ENCODE measurements around the gene IGHMBP2. TPM values are rescaled to one million over a fixed set of nuclear protein-coding genes. Genes with fewer than 3 reads are reported as not detected.

Gene IGHMBP2
- total and polyA plus RNA-seq, 2 experiments from 2014 or later: 5.2 to 9.3 TPM

DNA sequence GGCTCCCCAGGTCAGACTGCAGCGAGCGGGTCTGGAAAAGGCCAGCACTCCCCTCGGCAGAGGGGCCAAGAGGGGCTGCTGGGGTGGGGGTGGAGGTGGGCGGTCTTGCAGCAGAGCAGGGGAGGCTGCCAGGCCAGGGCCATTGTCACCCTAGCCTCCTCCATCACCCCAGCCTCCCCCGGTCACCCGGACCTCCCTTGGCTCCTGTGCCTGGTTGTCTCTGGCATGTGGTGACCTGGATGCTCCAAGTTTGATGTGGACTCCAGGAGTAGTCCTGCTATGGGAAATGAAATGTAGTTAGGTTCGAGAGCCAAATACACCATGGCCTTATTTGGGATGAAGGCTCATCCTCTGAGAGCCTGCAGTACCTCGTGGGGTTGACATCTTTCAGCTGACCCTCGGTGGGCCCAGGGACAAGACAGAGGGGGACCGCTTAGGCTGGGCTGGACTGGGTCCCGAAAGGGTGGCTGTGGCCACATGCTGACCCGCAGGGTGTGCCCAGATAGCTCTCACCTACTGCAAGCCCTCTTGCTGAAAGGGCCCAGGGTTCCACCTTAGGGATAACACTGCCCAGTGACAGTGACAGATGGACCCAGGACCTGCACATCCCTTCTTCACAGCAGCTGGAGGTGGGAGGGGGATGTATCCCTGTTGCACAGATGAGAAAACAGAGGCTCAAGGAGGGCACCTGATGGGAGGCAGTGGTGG is 53.0 kb downstream of the IGHMBP2 start:
- no peak overlapping the region for H3K4me3 ChIP-seq
- no peaks in the 10 kb centered on the region for H3K9me3 ChIP-seq (ENCODE audit: low read depth)
- in situ Hi-C loops (cut with MboI): no loop called here
- H3K4me1 ChIP-seq (ENCODE audit: insufficient read depth): no peaks in the 10 kb centered on the region
- no peak overlapping the region for H3K9ac ChIP-seq
- no peak overlapping the region for H3K4me2 ChIP-seq (ENCODE audit: unreplicated experiment)
- H2AFZ ChIP-seq: no peak overlapping the region
- 50 to 51% methylated on average over 11 to 12 of the region's 12 CpGs for WGBS, 2 experiments (ENCODE audit: low coverage in 1 of 2, low lambda C conversion rate in 2 of 2, missing lambda C conversion rate in 2 of 2)
- no peaks in the 10 kb centered on the region for H3K36me3 ChIP-seq (ENCODE audit: low read depth)
- H3K27me3 ChIP-seq (replicated peaks; ENCODE audit: insufficient read depth): no peaks in the 10 kb centered on the region
- no peak overlapping the region for H3K27ac ChIP-seq
- no peaks in the 10 kb centered on the region for H3K9me2 ChIP-seq (ENCODE audit: insufficient read depth)
- H3F3A ChIP-seq (ENCODE audit: insufficient read depth): no peaks in the 10 kb centered on the region
- no peak for TF ChIP-seq EZH2 (IDR thresholded peaks at IDR 0.05; ENCODE audit: insufficient read depth, poor library complexity, severe bottlenecking)
- TF ChIP-seq EZH2phosphoT487 (IDR thresholded peaks at IDR 0.05; ENCODE audit: insufficient read depth, low read depth): no peak
- H4K20me1 ChIP-seq (ENCODE audit: insufficient read depth): no peaks in the 10 kb centered on the region
- H3K79me2 ChIP-seq (ENCODE audit: insufficient read depth): no peaks in the 10 kb centered on the region
- no peak for DNase-seq

DNA sequence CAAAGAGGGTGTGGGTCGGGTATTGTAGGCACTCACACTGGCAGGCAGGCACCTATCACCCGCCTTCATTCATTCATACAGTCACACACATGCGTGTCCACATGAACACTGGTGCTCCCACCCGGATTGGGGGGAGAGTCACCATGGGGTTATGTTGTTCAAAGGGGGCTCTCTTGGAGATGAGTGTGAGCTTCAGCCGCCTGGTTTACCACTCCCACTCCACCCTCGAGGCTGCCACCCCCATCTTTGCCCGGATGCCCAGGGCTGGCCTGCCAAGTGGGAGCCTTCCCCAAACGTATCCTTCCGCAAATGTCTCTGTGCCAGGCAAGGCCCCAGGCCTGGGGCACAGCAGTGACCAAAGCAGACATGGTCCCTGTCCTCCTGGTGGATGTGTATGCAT is 54.5 kb downstream of the IGHMBP2 start:
- TF ChIP-seq EZH2 (IDR thresholded peaks at IDR 0.05; ENCODE audit: insufficient read depth, poor library complexity, severe bottlenecking) (no peak), EZH2phosphoT487 (IDR thresholded peaks at IDR 0.05; ENCODE audit: insufficient read depth, low read depth) (no peak)
- no peak overlapping the region for H3K4me3 ChIP-seq
- H3K9me2 ChIP-seq (ENCODE audit: insufficient read depth): no peaks in the 10 kb centered on the region
- DNase-seq: no peak
- no peaks in the 10 kb centered on the region for H3K27me3 ChIP-seq (replicated peaks; ENCODE audit: insufficient read depth)
- in situ Hi-C loops (cut with MboI): no loop called here
- H3K9ac ChIP-seq: no peak overlapping the region
- H3K27ac ChIP-seq: no peak overlapping the region
- H3K4me2 ChIP-seq (ENCODE audit: unreplicated experiment): no peak overlapping the region
- H2AFZ ChIP-seq: no peak overlapping the region
- no peaks in the 10 kb centered on the region for H3K36me3 ChIP-seq (ENCODE audit: low read depth)
- H3K79me2 ChIP-seq (ENCODE audit: insufficient read depth): no peaks in the 10 kb centered on the region
- H3F3A ChIP-seq (ENCODE audit: insufficient read depth): no peaks in the 10 kb centered on the region
- no peaks in the 10 kb centered on the region for H4K20me1 ChIP-seq (ENCODE audit: insufficient read depth)
- no peaks in the 10 kb centered on the region for H3K4me1 ChIP-seq (ENCODE audit: insufficient read depth)
- WGBS, 2 experiments (ENCODE audit: low coverage in 1 of 2, low lambda C conversion rate in 2 of 2, missing lambda C conversion rate in 2 of 2): 76 to 79% methylated on average over 9 of the region's 9 CpGs
- H3K9me3 ChIP-seq (ENCODE audit: low read depth): no peaks in the 10 kb centered on the region

- Histone ChIP-seq H3K79me2 (ENCODE audit: insufficient read depth) (no peaks in the 10 kb centered on the region), H3F3A (ENCODE audit: insufficient read depth) (no peaks in the 10 kb centered on the region), H3K4me3 (no peak overlapping the region), H3K4me2 (ENCODE audit: unreplicated experiment) (no peak overlapping the region), H4K20me1 (ENCODE audit: insufficient read depth) (no peaks in the 10 kb centered on the region), H3K27me3 (replicated peaks; ENCODE audit: insufficient read depth) (no peaks in the 10 kb centered on the region), H3K27ac (no peak overlapping the region), H3K4me1 (ENCODE audit: insufficient read depth) (no peaks in the 10 kb centered on the region), H2AFZ (no peak overlapping the region), H3K36me3 (ENCODE audit: low read depth) (no peaks in the 10 kb centered on the region), H3K9ac (no peak overlapping the region), H3K9me2 (ENCODE audit: insufficient read depth) (no peaks in the 10 kb centered on the region), H3K9me3 (ENCODE audit: low read depth) (no peaks in the 10 kb centered on the region)
- DNase-seq: no peak
- no peak for TF ChIP-seq EZH2phosphoT487 (IDR thresholded peaks at IDR 0.05; ENCODE audit: insufficient read depth, low read depth)
- TF ChIP-seq EZH2 (IDR thresholded peaks at IDR 0.05; ENCODE audit: insufficient read depth, poor library complexity, severe bottlenecking): no peak
- WGBS, 2 experiments (ENCODE audit: low coverage in 1 of 2, low lambda C conversion rate in 2 of 2, missing lambda C conversion rate in 2 of 2): 86 to 89% methylated on average over 28 to 31 of the region's 31 CpGs
- in situ Hi-C loops (cut with MboI): no loop called here
Observed at GRCh38 chr11:68959465-68960293, 56.0 kb downstream of the IGHMBP2 start.

GRCh38 chr11:68960294-68961071 is 56.8 kb downstream of the IGHMBP2 start:
- WGBS, 2 experiments (ENCODE audit: low coverage in 1 of 2, low lambda C conversion rate in 2 of 2, missing lambda C conversion rate in 2 of 2): 83 to 84% methylated on average over 21 to 25 of the region's 25 CpGs
- no peaks in the 10 kb centered on the region for H3K79me2 ChIP-seq (ENCODE audit: insufficient read depth)
- no peaks in the 10 kb centered on the region for H3K9me3 ChIP-seq (ENCODE audit: low read depth)
- H3K27me3 ChIP-seq (replicated peaks; ENCODE audit: insufficient read depth): no peaks in the 10 kb centered on the region
- no peaks in the 10 kb centered on the region for H3K36me3 ChIP-seq (ENCODE audit: low read depth)
- DNase-seq: no peak
- H3K4me3 ChIP-seq: no peak overlapping the region
- no peaks in the 10 kb centered on the region for H4K20me1 ChIP-seq (ENCODE audit: insufficient read depth)
- no peaks in the 10 kb centered on the region for H3K9me2 ChIP-seq (ENCODE audit: insufficient read depth)
- TF ChIP-seq EZH2phosphoT487 (IDR thresholded peaks at IDR 0.05; ENCODE audit: insufficient read depth, low read depth) (no peak), EZH2 (IDR thresholded peaks at IDR 0.05; ENCODE audit: insufficient read depth, poor library complexity, severe bottlenecking) (no peak)
- no peaks in the 10 kb centered on the region for H3K4me1 ChIP-seq (ENCODE audit: insufficient read depth)
- in situ Hi-C loops (cut with MboI): no loop called here
- H3K4me2 ChIP-seq (ENCODE audit: unreplicated experiment): no peak overlapping the region
- no peak overlapping the region for H3K27ac ChIP-seq
- H2AFZ ChIP-seq: no peak overlapping the region
- no peak overlapping the region for H3K9ac ChIP-seq
- no peaks in the 10 kb centered on the region for H3F3A ChIP-seq (ENCODE audit: insufficient read depth)

Measured in GM23248 (cell line).